T-helper 1 cell (primary cell): ENCODE data around the gene ST3GAL4.
A peak's percentile ranks its signal among the peaks of the same experiment; 100 is the strongest.

Source experiments
- DNase-seq, 5 donors: peaks; one replicate each; pipeline ENCODE4 v3.0.0-alpha.2; 2012 to 2020

Gene ST3GAL4

GRCh38 chr11:126410649-126411048 lies 55.2 kb downstream of the ST3GAL4 start:
- DNase-seq: no peak

GRCh38 chr11:126411971-126412381 lies 56.5 kb downstream of the ST3GAL4 start:
- no peak for DNase-seq

GRCh38 chr11:126413426-126413825 lies 57.9 kb downstream of the ST3GAL4 start:
- DNase-seq: no peak

GRCh38 chr11:126413843-126414405 lies 58.4 kb downstream of the ST3GAL4 start:
- DNase-seq: no peak

GRCh38 chr11:126414615-126415014 lies 59.1 kb downstream of the ST3GAL4 start:
- DNase-seq: no peak

DNA sequence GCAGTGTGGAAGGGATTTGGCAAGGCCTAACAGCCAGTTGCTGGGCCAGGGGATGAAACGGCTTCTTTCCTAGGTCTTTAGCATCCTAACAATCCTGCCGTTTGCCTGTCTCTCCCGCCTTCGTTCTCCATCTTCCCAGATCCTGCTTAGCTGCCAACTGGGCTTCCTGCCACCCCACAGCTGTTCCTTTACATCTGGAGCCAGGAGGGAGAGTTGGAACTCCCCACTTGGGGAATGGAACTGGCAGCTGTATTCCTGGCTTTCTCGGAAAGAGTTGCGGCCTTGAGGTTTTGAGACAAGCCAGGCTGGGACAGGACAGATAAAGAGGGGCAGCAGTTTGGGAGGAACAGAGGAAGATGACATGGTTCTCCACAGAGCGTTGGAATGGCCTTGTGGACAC lies 59.6 kb downstream of the ST3GAL4 start:
- no peak for DNase-seq

GRCh38 chr11:126415669-126416420 lies 60.4 kb downstream of the ST3GAL4 start:
- no peak for DNase-seq

- DNase-seq: peak in 4 of 5 donors; percentile 39 to 72 (median 42)
Measured at GRCh38 chr11:126416542-126417090, 61.1 kb downstream of the ST3GAL4 start.

DNA sequence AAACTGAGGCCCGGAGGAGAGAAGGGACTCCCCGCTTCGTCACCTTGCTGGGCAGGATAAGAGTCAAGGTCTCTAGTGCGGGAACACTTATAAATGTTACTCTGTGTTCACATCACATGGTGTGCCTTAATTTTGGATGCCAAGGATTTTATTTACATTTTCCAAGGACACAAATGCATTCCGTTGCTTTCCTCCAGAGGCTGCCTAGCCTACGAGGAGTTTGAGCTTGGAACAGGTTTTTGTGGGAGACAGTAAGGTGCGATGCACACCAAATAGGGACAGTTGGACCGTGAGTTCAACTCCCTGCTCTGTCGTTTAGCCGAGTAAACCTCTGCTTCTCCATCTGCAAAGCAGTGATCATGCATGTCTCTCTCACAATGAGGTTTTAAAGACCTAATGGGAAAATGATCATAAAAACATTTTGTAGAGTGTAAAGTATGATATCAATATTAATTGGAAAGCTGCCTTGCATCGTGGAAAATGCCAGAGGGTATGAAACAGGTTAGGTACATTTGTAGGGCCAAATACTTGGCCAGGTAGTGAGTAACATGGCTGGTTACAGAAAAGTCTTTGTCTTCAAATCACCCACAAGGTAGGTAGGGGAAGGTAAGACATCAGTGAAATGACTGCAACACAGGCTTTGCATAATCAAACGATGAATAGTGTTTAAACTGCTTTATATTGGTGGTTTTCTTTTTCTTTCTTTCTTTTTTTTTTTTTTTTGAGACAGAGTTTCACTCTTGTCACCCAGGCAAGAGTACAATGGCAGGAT lies 61.8 kb downstream of the ST3GAL4 start:
- DNase-seq: no peak

DNA sequence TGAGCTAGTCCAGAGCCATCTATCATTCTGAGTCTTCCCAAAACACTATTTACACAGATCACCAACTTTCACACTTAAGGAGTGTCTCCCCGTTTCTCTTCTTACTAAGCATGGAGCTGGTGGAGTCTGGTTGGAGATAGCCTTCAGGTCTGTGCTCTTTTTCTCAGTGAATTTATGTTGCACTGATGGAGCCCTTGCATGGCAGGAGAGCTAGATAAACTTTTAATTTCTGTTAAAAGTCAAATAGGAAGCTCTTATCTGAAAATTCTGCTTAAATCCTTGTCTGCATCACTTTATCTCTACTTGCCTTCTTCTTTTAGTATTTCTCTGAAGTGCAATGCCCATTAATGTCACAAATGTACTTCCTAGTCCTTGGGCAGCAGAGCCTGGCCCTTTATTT lies 63.4 kb downstream of the ST3GAL4 start:
- DNase-seq: no peak

DNA sequence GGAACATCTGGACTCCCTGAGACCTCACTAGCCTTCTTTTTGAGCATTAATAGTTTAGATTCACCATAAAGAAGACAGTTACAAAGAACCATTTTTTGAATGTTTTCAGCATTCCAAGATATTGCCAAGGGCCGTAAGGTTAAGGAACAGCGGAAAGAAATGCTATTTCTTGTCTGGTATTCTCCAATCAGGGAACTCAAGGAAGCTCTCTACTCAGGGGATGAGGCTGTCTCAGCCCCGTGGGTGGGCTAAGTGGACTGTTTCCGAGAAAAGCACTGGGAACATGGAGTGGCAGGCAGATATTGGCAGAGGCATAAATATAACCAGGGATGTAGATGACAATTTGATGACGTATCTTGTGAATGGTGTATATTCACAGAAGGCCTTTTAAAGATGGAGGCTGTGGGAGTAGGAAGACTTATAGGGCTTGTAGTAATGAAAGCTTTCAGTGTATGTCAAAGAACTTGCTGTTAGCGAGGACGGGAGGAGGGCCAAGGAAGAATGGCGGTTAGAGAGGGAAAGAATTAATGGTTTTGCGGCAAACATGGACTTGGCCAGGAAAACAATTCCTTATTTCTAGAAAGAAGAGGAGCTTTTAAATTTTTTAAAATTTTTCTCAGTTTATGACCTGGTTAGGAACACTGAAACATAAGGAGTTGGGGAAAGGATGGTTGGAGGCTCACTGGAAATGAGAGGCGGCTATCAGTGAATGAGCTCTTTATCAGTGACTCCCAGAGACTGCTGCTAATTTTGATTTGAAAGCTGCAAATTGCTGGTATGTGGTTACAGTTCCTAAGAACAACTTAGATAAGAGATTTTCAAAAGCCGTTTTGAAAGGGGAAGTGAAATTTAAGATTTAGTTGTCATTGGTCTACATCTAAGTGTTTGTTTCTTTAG lies 64.6 kb downstream of the ST3GAL4 start:
- no peak for DNase-seq

DNA sequence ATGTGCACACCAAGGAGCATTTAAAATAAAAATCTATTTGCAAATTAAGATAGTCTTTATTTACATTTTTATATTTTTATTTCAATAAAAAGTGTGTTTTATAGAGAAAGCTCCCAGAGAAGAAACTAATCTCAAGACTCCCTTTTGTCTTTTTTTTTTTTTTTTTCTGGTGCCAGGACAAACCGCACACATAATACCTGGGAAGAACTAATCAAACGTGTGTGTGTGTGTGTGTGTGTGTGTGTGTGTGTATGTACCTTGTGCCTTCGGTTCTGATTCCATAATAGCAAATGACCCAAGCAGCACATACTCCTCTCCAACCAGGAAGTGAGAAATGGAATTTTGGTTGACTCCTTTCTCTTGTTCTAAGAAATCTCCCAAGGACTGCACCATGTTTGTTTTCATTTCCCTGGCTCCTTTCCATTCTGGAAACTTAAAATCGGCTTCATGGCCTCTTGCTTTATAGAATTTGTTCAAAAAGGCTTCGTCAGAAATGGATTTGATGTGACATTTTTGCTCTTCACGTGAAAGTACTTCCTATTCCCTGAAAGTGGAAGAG lies 65.3 kb downstream of the ST3GAL4 start:
- DNase-seq: no peak

GRCh38 chr11:126421271-126421671 lies 65.8 kb downstream of the ST3GAL4 start:
- no peak for DNase-seq

DNA sequence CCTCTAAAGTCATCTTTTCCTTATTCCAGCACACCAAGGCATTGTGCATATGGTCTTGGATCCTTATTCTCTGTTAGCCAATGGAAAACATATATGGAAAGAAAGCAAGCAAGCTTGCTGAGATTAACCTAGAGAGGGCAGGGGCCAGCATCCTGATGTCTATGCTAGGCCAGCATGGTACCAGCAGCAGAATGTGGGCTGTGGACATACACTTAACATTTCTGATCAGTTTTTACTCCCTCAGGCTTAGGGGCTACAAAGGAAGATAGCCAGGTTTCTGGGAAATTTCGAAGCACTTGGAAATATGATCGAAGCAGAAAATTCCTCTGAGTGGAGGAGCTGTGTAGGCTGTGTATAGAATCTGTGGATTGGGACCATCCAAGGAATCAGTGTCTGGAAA lies 67.0 kb downstream of the ST3GAL4 start:
- no peak for DNase-seq

DNA sequence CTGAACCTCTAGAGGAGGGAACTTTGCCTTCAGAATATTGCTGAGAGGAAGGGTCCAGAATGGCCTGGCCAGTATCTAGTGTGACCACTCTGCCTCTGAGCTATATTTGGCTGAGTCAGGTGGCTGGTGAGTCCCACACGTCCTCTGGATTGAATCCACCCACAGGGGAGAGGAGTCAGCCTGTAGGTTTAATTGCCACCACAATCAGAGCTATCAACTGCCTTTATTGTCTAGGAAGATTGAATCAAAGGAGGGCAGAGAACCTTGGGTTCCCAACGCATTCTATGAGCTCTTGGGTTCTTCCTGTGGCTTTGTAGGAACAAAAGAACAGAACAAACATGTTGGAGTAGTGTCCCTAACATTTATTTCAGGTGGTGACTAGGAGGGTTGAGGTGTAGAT lies 67.7 kb downstream of the ST3GAL4 start:
- DNase-seq: no peak

DNA sequence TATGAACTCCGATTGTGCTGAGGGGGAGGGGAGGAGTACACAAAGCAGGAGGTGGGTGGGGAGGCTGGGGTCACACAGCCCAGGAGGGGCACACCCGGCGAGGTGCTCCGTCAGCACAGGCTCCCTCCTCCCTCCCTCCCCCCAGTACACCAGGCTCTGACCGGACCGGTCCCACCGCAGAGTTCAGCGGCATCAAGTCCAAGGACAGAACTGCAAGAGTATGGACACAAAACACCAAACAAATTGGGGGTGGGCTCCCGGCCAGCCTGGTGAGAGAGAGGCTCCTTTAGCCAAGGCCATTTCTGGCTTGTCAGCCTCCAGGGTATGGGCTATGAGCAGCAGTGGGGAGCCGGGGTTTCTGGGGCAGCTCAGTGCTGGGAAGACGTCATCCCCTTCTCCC lies 68.3 kb downstream of the ST3GAL4 start:
- no peak for DNase-seq

- DNase-seq: no peak
Measured at GRCh38 chr11:126424471-126425039, 69.1 kb downstream of the ST3GAL4 start.

GRCh38 chr11:126426106-126426505 lies 70.6 kb downstream of the ST3GAL4 start:
- DNase-seq: no peak

DNA sequence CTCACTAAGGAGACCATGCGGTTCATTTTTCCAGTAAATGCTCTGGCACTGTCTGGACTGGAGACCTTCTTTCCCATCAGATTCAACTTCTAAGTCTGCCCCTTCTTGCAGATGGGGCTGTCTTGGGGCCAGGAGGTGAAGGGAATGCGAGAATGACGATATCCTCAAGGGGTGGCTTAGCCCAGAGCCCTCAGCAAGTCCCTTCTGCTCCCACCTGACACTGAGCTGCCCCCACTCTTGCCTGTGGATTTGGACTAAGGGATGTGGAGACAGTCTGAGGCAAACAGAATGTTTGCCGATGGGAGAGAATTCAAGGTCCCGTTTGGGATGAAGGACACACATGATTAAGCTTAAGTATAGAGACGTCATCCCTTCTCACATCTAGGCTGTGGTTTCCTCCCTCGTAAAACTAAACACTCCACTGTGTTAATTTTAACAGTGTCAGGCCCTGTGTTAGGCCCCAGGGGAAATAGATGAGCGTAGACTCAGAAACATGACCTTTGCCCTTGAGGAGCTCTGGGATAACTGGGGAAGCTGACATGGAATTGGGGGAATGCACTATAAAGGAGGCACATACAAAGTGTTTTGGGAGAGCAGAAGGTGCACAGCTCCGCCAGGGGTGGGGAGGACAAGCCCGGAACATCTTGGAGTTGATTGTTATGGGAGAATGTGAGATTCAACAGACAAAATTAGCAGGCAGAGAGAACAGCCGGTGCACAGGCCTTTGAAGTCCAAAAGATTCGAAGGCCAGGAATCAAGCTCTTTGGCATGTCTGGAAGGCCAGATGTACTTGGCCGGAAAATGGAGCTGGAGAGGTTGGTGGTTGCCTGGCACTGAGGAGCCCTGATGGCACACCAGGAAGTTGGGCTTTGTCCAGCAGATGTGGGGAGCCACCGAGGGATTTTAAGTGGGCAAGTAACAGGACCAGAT lies 71.6 kb downstream of the ST3GAL4 start:
- no peak for DNase-seq

GRCh38 chr11:126430581-126431335 lies 75.3 kb downstream of the ST3GAL4 start:
- DNase-seq: no peak
